OCI-LY3 (cell line): ENCODE measurements around the gene PPP3CB.
A peak's percentile ranks its signal among the peaks of the same experiment; 100 is the strongest.

Source experiments
- H2AFZ ChIP-seq: fragments of 200-600, 300-600 bp; shearing (Covaris generic); 2 replicates; pipeline ENCODE4 v1.6.0; 2014; ENCODE audit warnings: antibody characterized with exemption, low read depth, low read length
- H3K27ac ChIP-seq: fragments of 200-600, 300-600 bp; sonication (generic); 2 replicates; pipeline ENCODE4 v1.5.1; 2014; ENCODE audit warnings: mild to moderate bottlenecking, low read length, moderate library complexity, mixed read lengths
- H3K27me3 ChIP-seq: fragments of 200-600, 300-600 bp; sonication (generic); 2 replicates; pipeline ENCODE4 v1.6.1; 2014; ENCODE audit warnings: low read depth, low read length, mixed read lengths
- H3K36me3 ChIP-seq: fragments of 200-600, 300-600 bp; sonication (generic); replicated peaks from 2 replicates; pipeline ENCODE3; 2014; ENCODE audit warnings: low read depth, low read length, mixed read lengths
- H3K4me1 ChIP-seq: fragments of 300-600, 200-600 bp; sonication (generic); 2 replicates; pipeline ENCODE4 v1.6.1; 2014; ENCODE audit warnings: low read length, mixed read lengths
- H3K4me2 ChIP-seq: fragments of 200-600, 300-600 bp; sonication (generic); 2 replicates; pipeline ENCODE4 v1.6.1; 2014; ENCODE audit warnings: low read length, mixed read lengths
- H3K4me3 ChIP-seq: fragments of 300-600, 200-600 bp; sonication (generic); 2 replicates; pipeline ENCODE4 v1.5.1; 2014; ENCODE audit warnings: antibody characterized with exemption, mild to moderate bottlenecking, low read length, moderate library complexity
- H3K79me2 ChIP-seq: fragments of 300-600, 200-600 bp; shearing (Covaris generic); 2 replicates; pipeline ENCODE4 v1.6.1; 2014; ENCODE audit warnings: mild to moderate bottlenecking, low read length, mixed read lengths
- H3K9ac ChIP-seq: fragments of 300-600, 200-600 bp; shearing (Covaris generic); 2 replicates; pipeline ENCODE4 v1.6.0; 2014; ENCODE audit warnings: mild to moderate bottlenecking, low read length, moderate library complexity
- H3K9me3 ChIP-seq: fragments of 200-600, 300-600 bp; shearing (Covaris generic); 2 replicates; pipeline ENCODE4 v1.6.1; 2014; ENCODE audit warnings: low read length, mixed read lengths; ENCODE audit not compliant: insufficient read depth
- H4K20me1 ChIP-seq: fragments of 200-600, 300-600 bp; sonication (generic); 2 replicates; pipeline ENCODE4 v1.6.1; 2016; ENCODE audit warnings: low read length, mixed read lengths; ENCODE audit not compliant: insufficient read depth
- EZH2phosphoT487 ChIP-seq: fragments of 200-600 bp; shearing (Covaris generic); IDR thresholded peaks from 2 replicates; pipeline ENCODE4 v1.6.1; 2018; ENCODE audit warnings: antibody characterized with exemption, mixed run types, low read depth
- TF ChIP-seq, protein P1 (sequence below): fragments of 200-600, 300-600 bp; sonication (generic); IDR thresholded peaks from 2 replicates; pipeline ENCODE4 v1.5.1; 2014; ENCODE audit warnings: antibody characterized with exemption, low read length, low read depth

The PPP3CB gene

DNA sequence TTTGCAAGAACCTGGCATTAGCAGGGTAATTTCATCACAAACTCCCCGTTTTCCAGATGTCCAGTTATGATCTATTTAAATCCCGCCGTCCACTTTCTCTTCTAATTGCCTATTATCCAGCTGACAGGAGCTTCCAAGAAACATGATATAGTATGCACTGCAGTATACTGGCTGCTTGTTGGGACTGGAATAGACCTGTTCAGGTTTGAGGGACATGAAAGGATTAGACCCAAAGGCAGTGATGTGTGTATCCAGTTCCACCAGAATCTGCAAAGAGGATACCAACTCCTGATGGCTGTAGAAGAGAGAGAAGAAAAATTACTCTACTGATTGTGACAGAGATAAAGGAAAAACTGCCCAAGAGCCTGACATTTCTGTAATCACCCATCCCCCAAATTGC is 71.3 kb downstream of the PPP3CB start:
- Histone ChIP-seq H3K27me3 (no peaks in the 10 kb centered on the region), H3K79me2 (no peaks in the 10 kb centered on the region), H2AFZ (no peak overlapping the region), H3K27ac (no peak overlapping the region), H3K9ac (no peak overlapping the region), H4K20me1 (no peaks in the 10 kb centered on the region), H3K9me3 (no peaks in the 10 kb centered on the region), H3K4me2 (no peak overlapping the region), H3K4me3 (no peak overlapping the region), H3K36me3 (peaks cover 9% of the 10 kb centered on the region), H3K4me1 (peaks cover 9% of the 10 kb centered on the region; the same call in 1 of the 2 replicates)
- TF ChIP-seq EZH2phosphoT487: no peak
- TF ChIP-seq, protein P1, sequence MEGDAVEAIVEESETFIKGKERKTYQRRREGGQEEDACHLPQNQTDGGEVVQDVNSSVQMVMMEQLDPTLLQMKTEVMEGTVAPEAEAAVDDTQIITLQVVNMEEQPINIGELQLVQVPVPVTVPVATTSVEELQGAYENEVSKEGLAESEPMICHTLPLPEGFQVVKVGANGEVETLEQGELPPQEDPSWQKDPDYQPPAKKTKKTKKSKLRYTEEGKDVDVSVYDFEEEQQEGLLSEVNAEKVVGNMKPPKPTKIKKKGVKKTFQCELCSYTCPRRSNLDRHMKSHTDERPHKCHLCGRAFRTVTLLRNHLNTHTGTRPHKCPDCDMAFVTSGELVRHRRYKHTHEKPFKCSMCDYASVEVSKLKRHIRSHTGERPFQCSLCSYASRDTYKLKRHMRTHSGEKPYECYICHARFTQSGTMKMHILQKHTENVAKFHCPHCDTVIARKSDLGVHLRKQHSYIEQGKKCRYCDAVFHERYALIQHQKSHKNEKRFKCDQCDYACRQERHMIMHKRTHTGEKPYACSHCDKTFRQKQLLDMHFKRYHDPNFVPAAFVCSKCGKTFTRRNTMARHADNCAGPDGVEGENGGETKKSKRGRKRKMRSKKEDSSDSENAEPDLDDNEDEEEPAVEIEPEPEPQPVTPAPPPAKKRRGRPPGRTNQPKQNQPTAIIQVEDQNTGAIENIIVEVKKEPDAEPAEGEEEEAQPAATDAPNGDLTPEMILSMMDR: no peak

DNA sequence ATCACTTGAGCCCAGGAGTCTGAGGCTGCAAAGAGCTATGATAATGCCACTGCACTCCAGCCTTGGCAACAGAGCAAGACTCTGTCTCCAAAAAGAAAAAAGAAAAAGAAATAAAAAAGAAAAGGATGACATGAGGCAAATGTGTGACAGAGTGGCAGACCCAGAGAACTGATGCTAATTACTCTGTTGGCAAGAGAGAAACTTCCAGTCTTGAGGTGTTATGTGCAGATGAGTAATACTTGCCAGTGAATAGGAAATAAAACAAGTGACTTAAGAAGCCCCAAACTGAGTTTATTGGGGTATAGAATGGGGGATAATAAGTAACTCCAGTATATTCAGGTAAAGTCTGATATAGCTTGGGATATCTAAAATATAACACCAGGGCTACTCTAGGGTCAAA is 72.5 kb downstream of the PPP3CB start:
- Histone ChIP-seq H3K36me3 (peaks cover 9% of the 10 kb centered on the region), H4K20me1 (no peaks in the 10 kb centered on the region), H3K27me3 (no peaks in the 10 kb centered on the region), H3K9me3 (no peaks in the 10 kb centered on the region), H3K4me1 (peaks cover 9% of the 10 kb centered on the region; the same call in 1 of the 2 replicates), H3K4me3 (no peak overlapping the region), H3K79me2 (no peaks in the 10 kb centered on the region), H2AFZ (no peak overlapping the region), H3K9ac (no peak overlapping the region), H3K4me2 (no peak overlapping the region), H3K27ac (no peak overlapping the region)
- TF ChIP-seq EZH2phosphoT487: no peak
- TF ChIP-seq, protein P1: no peak

DNA sequence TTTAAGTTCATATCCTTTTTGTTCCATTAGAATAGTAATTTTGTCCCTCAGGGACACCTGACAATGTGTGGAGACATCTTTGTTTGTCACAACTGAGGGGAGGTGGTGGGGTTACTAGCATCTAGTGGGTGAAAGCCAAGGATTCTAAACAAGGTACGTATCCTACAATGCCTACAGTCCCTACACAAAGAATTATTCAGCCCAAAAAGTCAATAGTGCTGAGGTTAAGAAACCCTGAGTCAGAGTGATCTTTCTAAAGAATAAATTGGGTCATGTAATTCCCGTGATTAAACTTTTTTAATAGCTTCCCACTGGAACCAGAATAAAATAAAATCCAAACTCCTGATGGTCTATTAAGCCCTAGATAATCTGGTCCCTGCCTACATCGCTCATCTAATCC is 79.3 kb downstream of the PPP3CB start:
- Histone ChIP-seq H3K9ac (no peak overlapping the region), H3K27ac (no peak overlapping the region), H3K79me2 (peaks cover 22% of the 10 kb centered on the region), H4K20me1 (no peaks in the 10 kb centered on the region), H3K36me3 (no peaks in the 10 kb centered on the region), H3K4me1 (peaks cover 5% of the 10 kb centered on the region; the same call in 1 of the 2 replicates), H3K9me3 (no peaks in the 10 kb centered on the region), H3K4me2 (no peak overlapping the region), H3K27me3 (no peaks in the 10 kb centered on the region), H3K4me3 (no peak overlapping the region), H2AFZ (no peak overlapping the region)
- TF ChIP-seq, protein P1: no peak
- no peak for TF ChIP-seq EZH2phosphoT487

DNA sequence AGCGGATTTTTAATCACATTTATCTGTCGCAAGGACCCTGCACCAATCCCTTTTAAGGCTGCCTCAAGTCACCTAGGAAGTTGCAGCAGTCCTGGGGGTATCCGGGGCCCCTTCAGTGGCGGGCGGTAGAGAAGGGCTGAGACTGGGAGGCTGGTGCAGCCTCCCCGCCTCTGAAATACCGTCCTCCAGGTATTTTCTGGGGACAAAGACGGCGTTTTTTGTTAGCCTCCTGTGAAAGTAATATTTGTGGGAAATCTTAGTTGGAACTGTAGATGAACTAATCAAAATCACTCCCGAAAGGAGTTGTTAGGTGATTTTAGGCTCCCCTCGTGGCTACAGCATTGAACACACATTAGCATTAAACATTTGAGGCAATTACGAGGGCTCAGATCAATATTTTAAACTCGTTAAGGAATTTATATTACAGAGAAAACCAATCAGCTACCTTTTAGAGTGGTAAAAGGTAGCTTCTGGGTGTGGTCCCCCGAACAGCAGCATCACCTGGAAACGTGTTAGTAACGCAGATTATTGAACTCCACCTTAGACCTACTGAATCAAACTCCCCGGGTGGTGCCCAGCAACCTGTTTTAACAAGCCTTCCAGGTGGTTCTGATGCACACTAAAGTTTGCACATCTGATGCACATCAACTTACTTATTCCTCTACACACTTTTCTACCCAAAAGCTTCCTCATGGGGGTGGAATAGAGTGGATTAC is 81.4 kb downstream of the PPP3CB start:
- Histone ChIP-seq H3K27ac (no peak overlapping the region), H3K4me3 (peak overlapping the region; percentile 98), H3K9me3 (no peaks in the 10 kb centered on the region), H3K27me3 (no peaks in the 10 kb centered on the region), H2AFZ (peak overlapping the region; percentile 89), H3K4me2 (peak overlapping the region; percentile 73), H3K9ac (peak overlapping the region; percentile 63), H3K79me2 (peaks cover 44% of the 10 kb centered on the region), H4K20me1 (no peaks in the 10 kb centered on the region), H3K4me1 (peaks cover 5% of the 10 kb centered on the region; the same call in 1 of the 2 replicates), H3K36me3 (no peaks in the 10 kb centered on the region)
- no peak for TF ChIP-seq EZH2phosphoT487
- TF ChIP-seq, protein P1: no peak
